Measurements from ENCODE around the gene EPB41L2.
"Not testable (repeated sequence)": the region's sequence is repeated elsewhere in the genome, so short reads cannot be mapped to it uniquely, and the experiment has no call there.

EPB41L2 gene

GRCh38 chr6:131003488-131004386 lies 59.3 kb downstream of the EPB41L2 start:
- no peak for DNase-seq (ENCODE audit: low read depth)

- no peak for DNase-seq (ENCODE audit: low read depth)
Observed at GRCh38 chr6:131002661-131002980, 60.4 kb downstream of the EPB41L2 start.

DNA sequence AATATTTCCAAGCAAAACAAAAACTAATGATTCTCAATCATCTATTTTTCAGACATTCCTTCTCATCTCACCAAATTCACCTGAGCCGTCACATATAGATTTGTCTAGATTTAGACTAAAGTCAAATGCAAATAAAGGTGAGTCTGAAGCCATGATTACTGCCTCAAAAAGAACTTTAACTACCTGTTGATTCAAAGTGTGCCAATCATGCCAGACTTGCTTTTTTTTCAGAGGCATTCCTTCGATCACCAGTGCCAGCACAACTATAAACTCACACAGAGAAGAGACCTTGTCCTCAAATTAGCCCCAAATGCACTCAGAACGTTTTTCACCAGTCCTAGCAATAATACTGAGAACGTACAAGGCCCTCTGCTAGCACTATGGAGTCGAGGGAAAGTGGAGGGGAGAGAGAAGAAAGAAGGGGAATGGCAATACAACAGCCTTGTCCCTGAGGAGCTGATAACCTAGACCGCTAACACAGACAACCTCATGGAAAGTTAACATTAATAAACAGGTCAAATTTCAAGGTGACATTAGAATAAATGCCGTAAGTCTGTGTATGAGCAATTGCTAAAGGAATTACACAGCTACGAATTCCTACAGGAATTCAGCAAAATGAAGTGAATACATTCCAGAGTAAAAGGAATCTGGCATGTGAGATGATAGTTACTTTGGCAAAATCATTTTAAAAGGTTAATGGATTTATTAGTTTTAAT lies 60.9 kb downstream of the EPB41L2 start:
- peak; percentile 55 for DNase-seq (ENCODE audit: low read depth)

DNA sequence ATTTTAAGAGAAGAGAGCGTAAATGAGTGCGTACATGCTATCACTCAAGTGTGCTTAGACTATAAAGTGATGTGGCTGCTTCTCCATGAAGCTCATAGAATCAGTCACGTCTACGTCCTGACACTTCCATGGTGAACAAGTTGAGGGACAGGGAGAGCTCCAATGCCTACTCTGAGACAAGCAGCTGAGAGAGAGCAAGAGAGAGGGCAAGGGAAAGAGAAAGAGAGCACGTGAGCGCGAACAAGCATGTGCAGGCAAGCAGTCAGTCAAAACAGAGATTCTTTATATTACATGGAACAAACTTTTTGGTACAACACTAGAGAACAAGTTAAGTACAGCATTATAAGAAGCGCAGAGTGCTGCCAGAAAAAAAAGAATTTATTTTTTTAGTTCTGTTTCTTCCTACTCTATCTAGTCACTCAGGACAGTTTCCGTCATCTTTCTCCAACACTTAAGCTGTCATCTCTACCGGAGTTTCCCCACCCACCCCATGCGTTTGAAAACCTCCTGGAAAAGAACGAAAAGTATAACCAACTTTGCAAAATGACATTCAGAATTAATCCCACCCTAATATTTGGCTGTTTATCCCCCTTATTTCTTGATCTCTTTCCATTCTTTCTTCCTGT lies 61.8 kb downstream of the EPB41L2 start:
- DNase-seq (ENCODE audit: low read depth), result no peak

GRCh38 chr6:131000544-131000943 lies 62.5 kb downstream of the EPB41L2 start:
- DNase-seq (ENCODE audit: low read depth), result no peak

DNA sequence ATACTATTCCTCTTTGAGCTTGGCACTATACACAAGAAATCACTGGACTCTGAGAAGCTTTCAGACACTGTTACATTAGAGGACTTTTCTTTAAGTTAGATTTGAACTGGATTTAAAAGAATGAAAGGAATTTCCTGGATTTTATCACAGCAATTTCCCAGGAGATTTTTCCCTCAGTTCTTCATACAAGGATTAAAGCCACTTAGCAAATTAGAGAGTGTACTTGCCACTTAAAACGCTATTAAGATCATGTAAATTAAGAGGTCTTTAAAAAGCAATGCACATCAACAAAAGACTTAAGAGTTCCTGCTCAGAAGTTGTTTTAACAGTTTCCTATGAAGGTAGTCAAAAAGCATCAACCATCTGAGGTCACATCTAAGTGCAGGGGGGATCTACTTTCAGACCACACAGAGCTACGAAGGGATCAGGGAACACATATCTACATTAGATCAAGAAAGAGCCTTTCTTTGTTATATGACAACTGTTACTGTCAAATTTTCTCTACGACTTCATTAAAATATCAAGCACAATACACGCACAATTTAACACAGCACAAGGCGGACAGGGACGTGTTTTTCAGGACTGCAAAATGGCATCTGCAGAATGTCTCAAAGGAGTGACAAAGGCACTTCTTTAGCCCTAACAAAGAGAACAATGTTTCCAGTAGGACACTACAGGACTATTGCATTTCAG lies 65.8 kb downstream of the EPB41L2 start:
- peak; percentile 80 for DNase-seq (ENCODE audit: low read depth)

- DNase-seq (ENCODE audit: low read depth), result no peak
Observed at GRCh38 chr6:130996635-130997034, 66.4 kb downstream of the EPB41L2 start.

- DNase-seq (ENCODE audit: low read depth), result peak; percentile 29
Observed at GRCh38 chr6:130995783-130996447, 67.1 kb downstream of the EPB41L2 start.

DNA sequence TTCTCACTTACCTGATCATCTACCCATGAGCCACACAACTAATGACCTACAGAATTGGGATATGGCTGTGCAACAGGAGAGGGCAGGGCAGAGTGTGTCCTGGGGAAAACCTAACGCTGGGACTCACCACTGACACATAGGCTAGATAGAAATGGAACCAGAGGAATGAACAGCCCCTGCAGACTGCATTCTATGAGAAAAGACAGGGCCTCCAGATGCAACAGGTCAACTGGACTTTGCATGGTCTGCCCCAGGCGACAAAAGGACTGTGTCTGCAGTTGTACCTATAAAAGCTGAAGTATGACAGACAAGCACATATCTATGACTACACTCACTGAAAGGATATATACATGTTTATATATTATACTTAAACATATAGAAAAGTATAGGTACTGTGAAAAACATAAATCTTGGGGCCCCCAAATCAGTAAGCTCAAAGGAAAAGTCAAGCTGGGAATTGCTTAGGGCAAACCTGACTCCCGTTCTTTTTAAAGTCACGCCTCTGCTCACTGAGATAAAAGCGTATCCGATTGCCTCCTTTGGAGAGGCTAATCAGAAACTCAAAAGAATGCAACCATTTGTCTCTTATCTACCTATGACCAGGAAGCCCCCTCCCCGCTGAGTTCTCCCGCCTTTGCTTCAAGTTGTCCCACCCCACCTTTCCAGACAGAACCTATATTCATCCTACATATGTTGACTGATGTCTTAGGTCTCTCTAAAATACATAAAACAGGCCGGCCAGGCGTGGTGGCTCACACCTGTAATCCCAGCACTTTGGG lies 68.5 kb downstream of the EPB41L2 start:
- DNase-seq (ENCODE audit: low read depth), result no peak

GRCh38 chr6:130993292-130993765 lies 69.7 kb downstream of the EPB41L2 start:
- no peak for DNase-seq (ENCODE audit: low read depth)

- DNase-seq (ENCODE audit: low read depth), result no peak
Observed at GRCh38 chr6:130991422-130992137, 71.5 kb downstream of the EPB41L2 start.

- DNase-seq (ENCODE audit: low read depth), result not testable (repeated sequence)
Observed at GRCh38 chr6:130987539-130987938, 75.5 kb downstream of the EPB41L2 start.

- DNase-seq (ENCODE audit: low read depth), result no peak
Observed at GRCh38 chr6:130985115-130985514, 77.9 kb downstream of the EPB41L2 start.

GRCh38 chr6:130982941-130983456 lies 80.0 kb downstream of the EPB41L2 start:
- no peak for DNase-seq (ENCODE audit: low read depth)

- no peak for DNase-seq (ENCODE audit: low read depth)
Observed at GRCh38 chr6:130982135-130982534, 80.9 kb downstream of the EPB41L2 start.

- DNase-seq (ENCODE audit: low read depth), result peak; percentile 57
Observed at GRCh38 chr6:130981409-130981808, 81.6 kb downstream of the EPB41L2 start.

DNA sequence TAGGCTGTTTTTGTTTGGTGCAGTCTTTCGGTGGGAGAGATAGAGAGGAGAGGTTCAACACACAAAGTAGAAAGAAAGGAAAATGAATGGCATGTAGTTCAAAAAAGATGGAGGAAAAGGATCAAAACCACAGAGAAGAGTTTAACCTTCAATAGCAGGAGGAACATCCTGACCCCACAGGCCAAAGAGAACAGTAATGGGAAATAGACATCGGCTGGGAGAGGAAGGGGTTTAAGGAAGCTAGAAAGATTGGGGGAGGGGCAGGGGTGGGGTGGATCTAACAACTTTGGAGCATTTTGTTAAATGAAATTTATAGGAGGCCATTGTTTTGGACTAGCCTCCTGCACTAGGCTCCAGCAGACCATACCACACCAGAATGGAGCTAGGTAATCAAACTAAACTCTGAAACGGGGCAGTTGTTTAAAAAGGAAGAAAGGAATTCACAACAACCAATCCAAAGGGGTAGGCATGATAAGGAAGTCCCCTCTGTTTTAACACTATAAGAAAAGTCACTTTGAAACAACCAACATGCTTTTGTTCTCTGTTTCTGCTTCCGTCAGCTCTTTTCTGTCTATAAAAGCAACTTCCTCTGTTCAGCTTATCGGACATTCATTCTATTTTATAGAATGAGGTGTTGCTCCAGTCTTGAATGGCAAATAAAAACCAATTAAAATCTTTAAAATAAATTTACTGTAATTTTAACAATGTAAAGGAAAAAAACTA lies 82.6 kb downstream of the EPB41L2 start:
- DNase-seq (ENCODE audit: low read depth), result no peak

DNA sequence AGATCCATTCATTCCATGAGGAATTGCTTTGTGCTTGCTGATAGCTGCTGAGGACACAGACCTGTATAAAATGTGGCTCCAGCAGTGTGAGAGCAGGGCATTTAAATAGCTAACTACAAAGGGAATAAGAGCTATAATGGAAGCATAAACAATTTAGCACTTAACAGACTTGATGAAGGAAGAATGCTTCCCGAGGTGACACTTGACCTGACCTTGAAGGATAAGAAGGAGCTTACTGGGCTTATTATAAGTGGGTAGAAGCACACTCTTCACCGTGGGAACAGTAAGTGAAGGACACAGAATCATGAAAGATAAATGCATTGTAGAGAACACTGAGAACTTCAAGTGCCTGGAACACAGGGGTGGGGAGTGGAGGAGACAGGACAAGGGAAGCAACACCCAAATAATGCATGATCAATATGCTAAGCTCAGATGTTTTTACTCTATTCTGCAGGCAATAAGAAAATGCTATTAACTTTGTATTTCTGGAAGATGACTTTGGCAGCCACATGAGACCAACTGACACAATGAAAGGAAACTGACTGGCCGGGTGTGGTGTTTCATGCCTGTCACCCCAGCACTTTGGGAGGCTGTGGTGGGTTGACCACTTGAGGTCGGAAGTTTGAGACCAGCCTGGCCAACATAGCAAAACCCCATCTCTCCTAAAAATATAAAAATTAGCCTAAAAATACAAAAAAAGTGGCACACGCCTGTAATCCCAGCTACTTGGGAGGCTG lies 84.2 kb downstream of the EPB41L2 start:
- DNase-seq (ENCODE audit: low read depth), result no peak

- no peak for DNase-seq (ENCODE audit: low read depth)
Observed at GRCh38 chr6:130978180-130978579, 84.9 kb downstream of the EPB41L2 start.
